Fibroblast of lung (primary cell): Measurements from ENCODE around the gene ANKRD26.

Experiments
- EZH2 ChIP-seq: IDR thresholded peaks from 2 replicates; pipeline ENCODE4 v1.5.1; 2012; ENCODE audit warnings: low read length, control low read depth, mild to moderate bottlenecking; ENCODE audit errors: missing control alignments
- TF ChIP-seq, protein P1 (sequence below), 2 donors: IDR thresholded peaks in 1 of 2; conservative IDR thresholded peaks in 1 of 2; 1 replicate in 1 of 2; 2 replicates in 1 of 2; pipeline ENCODE4 v1.5.1; 2011 to 2012; ENCODE audit warnings: low read length in 2 of 2, control low read depth in 1 of 2, inconsistent platforms in 1 of 2, low read depth in 1 of 2, mild to moderate bottlenecking in 1 of 2

DNA sequence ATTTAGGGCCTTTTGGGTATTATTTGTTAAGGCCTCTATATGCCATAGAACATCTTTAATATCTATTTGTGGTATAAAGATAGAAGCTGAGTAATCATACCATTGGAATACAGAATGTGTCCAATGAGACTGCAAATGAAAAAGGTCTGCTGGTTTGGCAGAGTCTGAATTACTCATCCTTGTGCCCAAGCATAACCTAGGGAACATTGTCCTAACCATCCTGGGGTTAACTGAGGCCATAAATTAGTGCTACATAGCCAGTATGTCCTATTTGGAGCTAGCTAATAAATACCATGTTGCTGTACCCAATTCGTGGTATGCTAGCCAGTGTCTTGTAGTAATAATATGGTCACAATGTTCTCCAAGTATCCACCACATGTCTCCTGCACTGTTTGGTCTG is 117.1 kb downstream of the ANKRD26 start:
- TF ChIP-seq, protein P1, sequence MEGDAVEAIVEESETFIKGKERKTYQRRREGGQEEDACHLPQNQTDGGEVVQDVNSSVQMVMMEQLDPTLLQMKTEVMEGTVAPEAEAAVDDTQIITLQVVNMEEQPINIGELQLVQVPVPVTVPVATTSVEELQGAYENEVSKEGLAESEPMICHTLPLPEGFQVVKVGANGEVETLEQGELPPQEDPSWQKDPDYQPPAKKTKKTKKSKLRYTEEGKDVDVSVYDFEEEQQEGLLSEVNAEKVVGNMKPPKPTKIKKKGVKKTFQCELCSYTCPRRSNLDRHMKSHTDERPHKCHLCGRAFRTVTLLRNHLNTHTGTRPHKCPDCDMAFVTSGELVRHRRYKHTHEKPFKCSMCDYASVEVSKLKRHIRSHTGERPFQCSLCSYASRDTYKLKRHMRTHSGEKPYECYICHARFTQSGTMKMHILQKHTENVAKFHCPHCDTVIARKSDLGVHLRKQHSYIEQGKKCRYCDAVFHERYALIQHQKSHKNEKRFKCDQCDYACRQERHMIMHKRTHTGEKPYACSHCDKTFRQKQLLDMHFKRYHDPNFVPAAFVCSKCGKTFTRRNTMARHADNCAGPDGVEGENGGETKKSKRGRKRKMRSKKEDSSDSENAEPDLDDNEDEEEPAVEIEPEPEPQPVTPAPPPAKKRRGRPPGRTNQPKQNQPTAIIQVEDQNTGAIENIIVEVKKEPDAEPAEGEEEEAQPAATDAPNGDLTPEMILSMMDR (conservative IDR thresholded peaks at IDR 0.05 in 1 of 2, IDR thresholded peaks at IDR 0.05 in 1 of 2; ENCODE audit: low read depth in 1 of 2, low read length in 2 of 2), result no peak
- no peak for TF ChIP-seq EZH2
